Ecto neural progenitor cell (in vitro differentiated cells): ENCODE results near the gene KRT79.

Experiments
- DNase-seq: peaks from one replicate; pipeline ENCODE4 v3.0.0-alpha.2; 2018; ENCODE audit warnings: low spot score

KRT79 gene

DNA sequence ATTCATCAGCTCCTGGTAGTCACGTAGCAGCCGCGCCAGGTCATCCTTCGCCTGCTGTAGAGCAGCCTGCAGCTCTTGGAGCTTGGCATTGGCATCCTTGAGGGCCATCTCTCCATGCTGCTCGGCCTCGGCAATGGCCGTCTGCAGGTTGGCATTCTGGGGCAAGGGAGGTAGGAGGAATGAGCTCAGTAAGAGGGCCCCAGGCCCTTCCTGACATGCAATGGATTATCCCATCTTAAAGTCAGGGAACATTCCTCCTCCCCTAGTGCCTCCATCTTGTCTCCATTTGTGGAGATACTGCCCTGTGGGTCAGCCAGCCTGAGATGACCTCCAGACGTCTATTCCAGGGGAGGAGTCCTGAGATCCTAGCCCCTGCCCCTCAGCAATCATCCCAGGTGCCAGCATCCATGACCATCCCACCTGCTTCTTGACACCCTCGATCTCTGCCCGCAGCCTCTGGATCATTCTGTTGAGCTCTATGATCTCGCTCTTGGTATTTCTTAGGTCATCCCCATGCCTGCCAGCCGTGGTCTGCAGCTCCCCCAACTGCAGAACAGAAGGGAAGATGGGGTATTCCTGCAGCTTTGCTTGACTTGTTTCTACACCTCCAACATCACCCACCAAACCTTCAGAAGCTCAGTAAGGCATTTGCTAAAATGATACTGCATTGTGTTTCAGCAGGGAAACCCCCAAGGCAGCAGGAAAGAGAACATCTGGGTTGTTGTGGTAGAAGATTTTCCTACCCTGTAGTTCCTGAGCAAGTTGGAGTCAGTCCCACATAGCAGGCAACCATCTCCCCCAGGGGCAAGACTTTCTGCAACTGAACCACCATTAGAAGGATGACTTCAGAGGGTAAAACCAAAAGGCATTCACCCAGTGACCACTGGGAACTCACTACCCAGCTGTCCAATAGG, 42.6 kb downstream of the KRT79 start:
- DNase-seq = no peak

DNA sequence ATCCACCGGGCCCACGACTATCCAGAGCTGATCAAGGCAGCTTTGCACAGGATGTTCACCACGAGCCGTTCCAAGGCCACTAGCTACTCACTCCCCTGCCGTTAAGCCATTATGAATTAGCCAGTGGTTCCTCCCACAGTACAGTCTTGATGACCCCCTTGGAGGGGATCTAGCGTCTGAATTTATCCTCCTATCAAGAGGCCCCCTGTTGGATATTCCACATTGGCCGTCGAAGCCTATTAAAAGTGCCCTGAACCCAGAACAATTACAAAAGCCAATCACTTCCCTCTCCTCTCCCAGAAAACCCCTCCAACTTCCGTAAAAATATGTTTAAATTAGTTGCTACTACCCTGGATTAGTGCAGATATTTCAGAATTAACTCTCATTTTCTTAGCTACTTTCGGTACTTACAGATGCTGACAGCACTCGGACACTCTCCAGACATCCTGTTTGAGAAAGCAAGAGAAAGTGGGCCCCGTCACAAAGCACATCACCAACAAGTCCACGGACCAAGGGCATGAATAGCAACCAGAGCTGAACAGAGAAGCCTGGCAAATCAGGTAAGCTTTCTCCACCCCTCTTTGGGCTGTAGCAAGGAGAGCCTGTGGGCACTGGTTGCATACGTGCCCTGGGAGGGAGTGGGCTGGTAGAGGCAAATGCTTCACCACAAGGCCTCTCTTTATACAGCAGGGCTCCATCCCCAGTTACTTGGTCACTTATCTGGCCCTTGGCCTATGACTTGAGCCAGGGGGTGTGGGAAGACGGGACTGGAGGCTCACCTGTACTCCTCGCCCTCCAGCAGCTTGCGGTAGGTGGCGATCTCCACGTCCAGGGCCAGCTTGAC, 43.5 kb downstream of the KRT79 start:
- no peak for DNase-seq

DNA sequence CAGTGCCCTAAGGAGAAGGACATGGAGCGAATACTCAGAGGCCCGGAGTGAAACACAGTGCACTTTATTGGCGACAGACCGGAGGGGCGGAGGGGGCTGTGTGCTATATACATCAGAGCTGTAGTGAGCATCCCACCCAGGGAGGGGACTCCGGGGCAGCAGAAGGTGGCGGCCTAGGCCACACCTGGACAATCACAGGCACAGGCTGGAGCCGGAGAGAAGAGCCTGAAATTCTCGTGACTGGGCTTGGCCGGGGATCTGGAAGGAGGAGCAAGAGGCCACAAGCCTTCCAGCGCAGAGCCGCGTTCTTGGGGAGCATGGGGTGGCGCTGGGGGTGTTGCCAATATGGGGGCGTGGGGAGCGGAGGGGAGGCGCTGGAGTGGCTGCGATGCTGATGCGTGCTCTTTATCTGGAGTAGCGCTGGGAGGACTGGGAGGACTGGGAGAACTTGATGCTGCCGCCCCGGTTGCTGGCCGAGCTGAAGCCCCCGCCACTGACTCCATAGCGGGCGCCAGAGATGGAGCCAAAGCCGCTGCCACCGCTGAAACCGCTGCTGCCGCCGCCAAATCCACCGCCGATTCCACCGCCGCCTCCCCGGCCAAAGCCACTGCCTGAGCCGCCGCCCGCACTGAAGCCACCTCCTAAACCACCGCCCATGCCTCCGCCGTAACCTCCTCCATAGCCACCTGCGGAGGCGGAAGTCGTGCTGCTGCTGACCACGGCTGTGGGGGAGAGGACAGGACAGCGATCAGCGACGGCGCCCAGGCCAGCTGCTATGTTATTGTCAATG, 44.3 kb downstream of the KRT79 start:
- DNase-seq = no peak

DNA sequence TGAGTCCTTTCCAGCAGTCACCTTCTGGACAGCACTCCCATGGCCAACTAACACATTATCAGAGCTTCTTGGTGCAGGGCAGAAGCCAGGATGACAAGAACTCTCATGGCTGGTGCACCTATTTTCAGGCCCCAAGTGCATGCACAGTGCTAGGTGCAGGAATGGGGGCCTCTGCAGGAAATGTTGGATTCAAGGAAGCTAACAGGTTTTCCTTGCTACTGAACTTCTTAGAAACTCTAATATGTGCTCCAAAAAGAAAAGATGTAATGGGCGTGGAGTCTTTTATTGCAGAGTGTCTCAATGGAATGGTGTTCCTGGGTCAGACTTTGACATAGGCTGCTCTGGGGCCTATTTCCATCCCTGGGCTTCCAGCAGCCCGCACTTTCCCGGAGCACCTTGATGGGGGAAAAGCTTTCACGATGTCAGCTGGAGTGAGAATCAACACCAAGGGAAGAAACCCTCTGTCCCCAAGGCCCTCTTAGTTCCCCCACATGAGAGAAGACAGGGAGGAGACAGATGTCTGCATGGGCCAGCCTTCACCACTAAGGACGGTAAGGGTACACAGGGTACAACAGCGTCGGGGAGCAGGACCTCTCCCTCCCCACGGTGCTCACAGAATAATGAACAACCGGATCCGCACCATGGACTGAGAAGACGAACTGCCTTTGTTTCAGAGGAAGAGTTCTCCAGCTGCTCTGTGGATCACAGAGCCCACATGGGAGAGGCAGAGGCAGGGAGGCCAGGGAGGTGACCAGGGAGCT, 45.1 kb downstream of the KRT79 start:
- no peak for DNase-seq

DNA sequence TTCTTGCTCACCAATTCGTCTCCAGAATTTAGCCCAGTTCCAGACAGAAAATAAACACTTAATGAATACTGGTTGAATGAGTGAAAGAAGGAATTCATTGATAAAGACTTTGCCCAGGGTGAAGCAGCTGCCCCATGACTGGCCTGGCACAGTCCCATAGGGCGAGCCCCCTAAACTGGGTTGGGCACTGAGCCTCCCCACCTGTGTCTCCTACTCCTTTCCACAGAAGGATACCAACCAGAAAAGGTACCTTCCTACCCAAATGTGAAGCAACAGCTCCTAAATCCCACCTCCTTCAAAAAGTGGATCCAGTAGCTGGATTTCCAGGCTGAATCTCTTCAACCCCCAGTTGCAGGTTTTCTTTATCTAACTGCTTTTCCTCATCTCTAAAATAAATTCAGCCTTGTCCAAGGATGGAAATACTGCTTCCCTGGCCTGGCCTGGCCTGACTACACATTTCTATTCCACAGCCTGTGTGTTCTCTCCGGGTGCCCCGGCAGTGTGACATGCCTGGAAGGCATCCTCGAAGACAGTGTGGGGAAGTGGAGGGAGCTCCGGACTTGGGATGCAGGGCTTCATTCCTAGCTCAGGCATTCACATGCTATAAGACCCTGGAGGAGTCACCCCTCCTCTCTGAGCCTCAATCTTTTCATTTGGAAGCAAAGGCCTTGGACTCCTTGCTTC, 45.8 kb downstream of the KRT79 start:
- DNase-seq = no peak

DNA sequence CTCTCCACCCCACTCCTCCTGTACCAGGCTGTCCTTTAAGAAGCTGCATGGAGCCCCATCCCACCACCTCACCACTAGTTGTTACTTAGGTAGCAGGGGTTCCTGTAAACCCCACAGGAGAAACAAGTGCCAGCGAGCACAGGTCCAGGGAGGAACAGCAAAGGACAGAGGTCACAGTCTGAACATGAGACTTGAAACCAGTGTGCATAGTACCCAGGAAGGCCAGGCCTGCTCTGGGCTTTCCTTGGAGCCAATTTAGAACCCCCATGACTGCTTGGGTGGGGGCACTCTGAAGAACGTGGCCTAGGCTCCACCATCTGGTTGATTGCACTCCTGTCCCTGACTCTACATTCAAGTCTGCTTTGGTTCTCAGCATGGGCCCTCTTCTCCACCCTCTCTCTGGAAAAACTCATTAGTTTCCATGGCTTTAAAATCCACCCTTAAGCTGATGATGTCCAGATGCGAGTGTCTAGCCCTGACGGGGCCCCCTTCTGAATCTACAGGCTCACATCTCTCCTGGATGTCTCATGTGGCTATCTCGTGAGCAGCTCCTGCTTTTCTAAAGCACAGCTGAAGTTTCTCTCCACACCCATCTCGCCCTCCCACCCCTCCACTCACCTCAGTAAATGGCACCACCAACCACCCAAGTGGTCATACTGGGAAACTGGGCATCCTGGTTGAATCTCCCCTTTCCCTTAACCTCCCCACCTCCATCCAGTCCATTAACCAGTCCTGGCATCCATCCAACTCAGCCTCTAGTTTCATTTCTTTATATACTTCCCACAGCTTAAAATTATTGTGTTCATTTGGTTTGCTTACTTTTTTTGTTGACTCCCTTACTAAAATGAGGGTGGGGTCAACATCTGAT, 46.6 kb downstream of the KRT79 start:
- no peak for DNase-seq

DNA sequence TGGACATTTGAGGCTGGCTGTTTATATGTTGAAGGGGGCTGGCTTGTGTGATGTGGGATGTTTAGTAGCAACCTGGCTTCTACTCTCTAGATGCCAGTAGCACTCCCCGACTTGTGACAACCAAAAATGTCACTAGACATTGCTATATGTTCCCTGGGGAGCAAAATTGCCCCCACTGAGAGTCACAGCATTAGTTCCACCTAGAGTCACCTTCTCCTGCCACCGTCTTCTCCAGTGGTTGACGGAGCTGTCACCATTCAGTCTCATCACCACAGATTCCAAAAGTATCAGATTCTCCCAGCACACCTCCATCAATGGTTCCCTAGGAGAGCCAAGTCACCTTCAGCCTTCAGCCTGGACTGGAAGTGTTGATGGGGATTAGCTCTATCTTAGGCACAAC, 49.2 kb downstream of the KRT79 start:
- DNase-seq = no peak

DNA sequence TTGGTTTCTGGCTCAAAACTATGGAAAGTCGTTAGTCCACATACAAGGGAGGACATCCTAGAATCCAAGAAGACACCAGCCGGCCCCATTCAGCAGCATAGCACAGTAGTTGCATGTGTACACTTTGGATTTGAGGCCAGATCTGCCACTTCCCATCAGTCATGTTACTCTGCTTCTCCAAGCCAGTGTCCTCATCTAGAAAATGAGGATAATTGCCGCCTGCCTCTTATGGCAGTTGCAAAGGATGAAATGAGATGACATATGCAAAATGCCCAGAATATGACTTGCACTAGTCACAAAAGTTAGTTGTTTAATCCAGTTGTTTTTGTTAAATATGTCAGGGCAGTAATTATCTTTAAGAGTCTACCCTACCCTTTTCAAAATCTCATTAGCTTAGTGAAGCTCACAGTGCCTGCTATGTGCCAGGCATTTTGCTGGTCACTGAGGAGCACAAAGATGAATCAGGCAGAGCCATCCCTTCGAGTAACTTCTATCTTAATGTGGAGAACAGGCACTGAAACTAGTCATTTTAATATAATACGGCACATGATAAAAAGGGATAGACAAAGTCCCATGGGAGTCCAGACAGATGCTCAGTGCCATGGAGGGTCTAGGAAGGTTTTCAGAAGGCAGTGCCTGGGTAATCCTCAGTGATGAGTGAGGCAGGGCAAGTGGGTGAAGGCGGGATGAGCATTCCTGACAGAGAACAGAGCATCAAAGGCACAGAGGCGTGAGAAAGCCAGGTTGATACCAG, 50.4 kb downstream of the KRT79 start:
- DNase-seq = no peak

DNA sequence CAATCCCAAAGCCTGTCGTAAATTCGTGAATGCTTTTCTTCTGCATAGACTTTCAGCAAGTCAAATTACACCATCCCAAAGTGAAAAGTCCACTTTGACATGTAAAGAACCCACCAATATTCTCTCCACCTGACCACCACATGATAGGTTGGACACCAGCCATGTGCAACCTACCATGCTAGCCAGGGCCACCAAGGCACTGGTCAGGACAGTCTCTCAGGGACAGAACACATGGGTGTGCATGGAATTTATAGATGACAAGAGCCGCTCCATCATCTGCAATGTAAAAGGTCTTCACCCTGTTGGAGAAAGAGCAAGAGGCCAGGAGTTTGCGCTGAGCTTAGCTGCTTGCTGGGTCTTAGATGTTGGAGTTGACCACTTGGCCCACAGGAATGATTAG, 51.6 kb downstream of the KRT79 start:
- no peak for DNase-seq

DNA sequence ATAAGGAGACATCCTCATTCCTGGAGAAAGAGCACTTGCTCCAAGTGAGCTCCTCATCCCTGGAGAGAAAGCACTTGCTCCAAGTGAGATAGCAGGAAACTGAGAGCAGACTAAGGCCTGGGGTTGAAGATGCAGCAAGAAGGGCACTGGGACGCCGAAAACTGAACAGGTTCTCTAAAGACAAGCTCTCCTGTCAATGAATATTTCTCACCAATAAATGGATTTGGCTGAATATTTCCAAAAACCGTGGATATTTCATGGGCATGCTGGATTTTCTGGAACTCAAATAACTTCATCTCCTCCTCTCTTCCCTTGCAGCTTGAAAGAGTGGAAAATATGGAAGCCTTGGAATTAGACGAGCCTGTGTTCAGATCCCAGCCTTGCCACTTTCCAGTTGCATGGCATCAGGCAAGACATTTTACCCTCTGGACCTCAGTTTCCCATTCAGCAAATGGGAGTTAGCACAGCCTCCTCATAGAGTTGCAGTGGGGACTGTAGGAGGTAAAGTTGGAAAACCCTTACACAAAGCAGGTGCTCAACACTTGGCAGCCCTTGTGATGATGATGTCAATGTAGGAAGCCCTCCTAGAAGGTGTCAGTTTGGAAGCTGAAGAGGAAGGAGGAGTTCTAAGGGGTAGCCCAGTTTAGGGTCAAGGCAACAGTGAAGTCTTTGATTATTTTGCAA, 52.6 kb downstream of the KRT79 start:
- DNase-seq = no peak

DNA sequence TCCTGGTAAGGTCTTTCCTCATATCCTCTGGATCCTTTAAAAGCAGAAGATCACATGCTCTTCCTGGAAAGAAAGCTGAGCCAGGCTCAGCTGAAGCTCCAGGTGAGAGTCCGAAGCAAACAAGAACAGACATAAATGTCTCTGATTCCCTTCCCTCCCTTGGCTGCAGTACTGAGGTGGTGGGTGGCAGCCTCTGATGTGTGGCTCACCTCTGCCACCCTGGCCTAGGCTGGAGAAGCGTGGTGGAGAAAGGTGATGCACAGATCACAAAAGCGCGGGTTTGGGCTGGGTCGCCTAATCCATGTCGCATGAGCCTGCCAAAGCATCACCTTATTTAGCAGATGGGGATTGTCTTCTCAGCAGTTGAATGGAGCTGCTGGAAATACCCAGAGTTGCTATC, 54.2 kb downstream of the KRT79 start:
- no peak for DNase-seq

DNA sequence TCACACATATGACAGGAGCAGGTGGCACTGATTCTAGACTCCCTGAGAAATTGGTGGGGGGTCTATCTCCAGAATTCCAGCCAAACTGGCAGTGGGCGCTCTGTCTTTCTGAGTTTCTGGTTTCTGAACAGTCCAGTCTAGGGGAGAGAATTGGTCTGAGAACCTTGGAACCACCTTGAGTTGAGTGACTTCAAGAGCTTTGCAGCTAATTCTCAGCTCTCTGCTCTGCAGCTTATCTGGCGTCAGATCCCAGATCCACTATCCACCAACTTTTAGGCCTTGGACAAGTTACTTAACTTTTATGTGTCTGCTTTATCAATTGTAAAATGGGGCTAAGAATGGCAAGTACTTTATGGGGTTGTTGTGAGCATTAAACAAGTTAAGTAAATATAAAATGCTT, 55.3 kb downstream of the KRT79 start:
- DNase-seq = no peak

DNA sequence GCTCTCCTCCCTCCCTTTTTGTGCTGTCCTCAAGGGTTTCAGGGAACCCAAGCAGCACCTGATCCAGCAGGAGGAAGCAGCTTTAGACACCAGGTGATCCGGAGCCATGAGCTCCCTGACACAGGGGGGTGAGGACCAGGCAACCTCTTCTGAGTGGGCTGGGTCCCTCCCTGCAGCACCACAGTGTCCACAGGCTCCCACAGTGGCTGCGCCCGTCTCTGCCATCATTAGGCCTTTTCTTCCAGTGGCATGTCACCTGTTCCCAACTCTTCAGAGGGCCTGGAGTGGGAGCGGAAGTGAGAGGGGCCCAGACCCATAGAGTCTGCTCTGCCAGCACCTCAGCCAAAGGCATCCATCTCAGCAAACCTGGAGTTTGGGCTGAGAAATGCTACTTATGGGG, 56.5 kb downstream of the KRT79 start:
- no peak for DNase-seq

DNA sequence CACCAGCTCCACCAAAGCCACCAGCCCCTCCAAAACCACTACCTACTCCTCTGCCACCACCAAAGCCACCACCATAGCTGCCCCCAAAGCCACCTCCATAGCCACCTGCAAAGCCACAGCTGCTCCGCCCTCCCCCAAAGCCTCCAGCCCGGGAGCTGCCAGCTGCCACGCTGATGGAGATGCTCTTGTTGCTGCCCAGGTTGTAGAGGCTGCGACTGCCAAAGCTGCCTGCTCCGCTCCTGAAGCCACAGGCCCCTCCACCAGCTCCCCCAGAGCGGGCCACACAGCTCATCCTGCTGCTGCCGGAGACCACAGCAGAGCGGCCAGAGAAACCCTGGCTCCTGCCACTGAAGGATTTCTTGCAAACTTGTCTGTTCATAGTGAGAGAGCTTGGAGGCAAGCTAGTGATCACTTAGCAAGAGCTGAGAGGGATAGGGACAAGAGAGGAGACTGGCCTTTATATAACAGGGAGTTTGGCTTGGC, 57.2 kb downstream of the KRT79 start, which contains the start of gene KRT76:
Gene KRT76, minus strand, starts transcription at position 433 of the 483 bp plus-strand sequence. Its CDS starts 54 bp downstream, at position 379.
- DNase-seq = no peak

DNA sequence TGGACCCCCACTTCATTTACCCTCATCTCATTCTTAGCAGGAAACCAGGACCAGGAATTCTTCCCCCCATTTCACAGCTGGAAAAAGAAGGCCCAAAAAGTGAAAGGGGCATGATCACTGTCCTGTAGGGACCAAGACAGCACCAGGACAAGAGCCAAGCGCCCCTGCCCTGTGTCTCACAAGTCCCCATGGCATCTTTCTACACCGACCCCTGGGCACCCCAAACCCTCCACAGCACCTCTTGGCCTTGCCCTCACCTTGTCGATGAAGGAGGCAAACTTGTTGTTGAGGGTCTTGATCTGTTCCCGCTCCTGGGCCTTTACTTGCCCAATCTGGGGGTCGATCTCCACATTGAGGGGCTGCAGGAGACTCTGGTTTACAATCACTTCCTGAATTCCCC, 57.7 kb downstream of the KRT79 start:
- no peak for DNase-seq

DNA sequence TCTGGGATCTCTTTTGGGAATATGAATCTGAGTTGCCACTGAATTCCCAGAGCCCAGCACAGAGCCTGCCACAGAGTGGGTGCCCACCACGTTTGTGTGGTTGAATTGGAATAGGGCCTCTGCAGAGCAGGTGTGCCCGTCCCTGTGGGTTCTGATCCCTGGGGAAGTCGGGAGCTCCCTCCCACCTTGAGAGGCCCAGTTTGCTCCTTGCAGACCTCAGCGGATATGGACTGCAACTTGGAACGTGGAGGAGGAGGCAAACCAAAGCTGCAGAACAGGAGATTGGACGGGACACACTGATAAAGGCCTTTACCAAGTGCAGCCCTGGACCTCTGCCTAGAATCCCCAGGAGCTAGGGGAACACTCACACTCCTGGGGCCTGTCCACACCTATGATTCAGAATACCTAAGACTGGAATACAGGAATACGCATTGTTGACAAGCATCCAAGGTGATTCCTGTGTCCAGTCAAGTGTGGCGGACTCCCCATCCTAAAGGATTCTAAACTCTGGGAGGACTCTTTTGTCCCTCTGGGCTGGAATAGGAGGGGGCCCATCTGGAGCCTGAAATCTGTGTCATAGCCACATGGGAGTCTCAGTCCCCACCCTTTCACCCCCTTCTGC, 59.4 kb downstream of the KRT79 start:
- DNase-seq = no peak

DNA sequence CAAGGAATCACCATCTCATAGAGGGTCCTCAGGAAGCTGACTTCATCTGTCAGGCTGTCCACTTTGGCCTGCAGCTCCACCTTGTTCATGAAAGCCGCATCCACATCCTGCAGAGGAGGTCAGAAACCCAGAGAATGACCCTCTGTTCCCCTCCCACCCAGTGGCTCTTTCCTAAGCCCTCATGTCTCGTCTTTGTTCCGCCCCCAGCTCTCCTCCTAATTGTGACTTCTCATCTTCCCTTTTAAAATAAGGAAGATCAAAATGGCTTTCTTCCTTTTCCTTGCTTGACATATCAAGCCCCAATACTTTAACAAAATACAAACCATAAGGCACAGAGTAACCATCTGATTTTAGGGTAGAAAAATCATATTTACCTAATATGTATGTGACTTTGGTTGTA, 61.3 kb downstream of the KRT79 start:
- DNase-seq = no peak

DNA sequence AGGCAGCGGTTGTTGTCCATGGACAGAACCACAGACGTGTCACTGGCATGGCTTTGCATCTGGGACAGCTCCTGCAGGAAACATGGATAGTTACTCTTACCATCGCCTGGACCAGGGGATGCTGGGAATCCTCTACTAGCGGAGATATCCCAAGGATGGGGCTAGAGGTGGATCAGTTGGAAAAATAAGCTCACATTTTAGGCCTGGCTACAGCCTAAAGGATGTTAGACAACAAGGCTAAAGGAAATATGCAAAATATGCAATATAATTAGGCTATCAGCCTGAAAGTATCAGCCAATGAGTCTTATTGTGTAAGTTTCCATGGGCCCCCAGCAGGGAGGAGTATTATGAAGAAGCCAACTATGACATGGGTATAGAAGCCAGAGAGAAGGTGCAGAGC, 61.9 kb downstream of the KRT79 start:
- no peak for DNase-seq
